Upper lobe of left lung (tissue), 6 donors: ENCODE data around the gene P2RX3. TPM values are rescaled to one million over a fixed set of nuclear protein-coding genes. Genes with fewer than 3 reads are reported as not detected.

Experiments
- ATAC-seq, 2 donors: fragments of 200-7000 bp; cut with Tn5 transposase; one replicate each; pipeline ENCODE4 v1.9.1; 2022; ENCODE audit warnings: mild to moderate bottlenecking in 2 of 2, moderate library complexity in 2 of 2; ENCODE audit not compliant: low FRiP score in 2 of 2
- DNase-seq, 2 donors: peaks; one replicate each; pipeline ENCODE4 v3.0.0-alpha.2; 2019 to 2020
- H3K27ac ChIP-seq, 4 donors: fragments of 200-600 bp; sonication (generic); one replicate each; pipeline ENCODE4 v1.5.1; 2016 to 2019
- H3K27me3 ChIP-seq, 4 donors: fragments of 200-600 bp; sonication (generic); one replicate each; pipeline ENCODE4 v1.5.1; 2017 to 2019
- H3K36me3 ChIP-seq, 4 donors: fragments of 200-600 bp; sonication (generic); one replicate each; pipeline ENCODE4 v1.5.1; 2016 to 2019
- H3K4me1 ChIP-seq, 4 donors: fragments of 200-600 bp; sonication (generic); one replicate each; pipeline ENCODE4 v1.5.1; 2018 to 2019
- H3K4me3 ChIP-seq, 4 donors: fragments of 200-600 bp; sonication (generic); one replicate each; pipeline ENCODE4 v1.5.1; 2017 to 2019; ENCODE audit warnings: mild to moderate bottlenecking in 2 of 4, moderate library complexity in 1 of 4
- H3K9me3 ChIP-seq, 4 donors: fragments of 200-600 bp; sonication (generic); one replicate each; pipeline ENCODE4 v1.5.1; 2018 to 2019
- EP300 ChIP-seq, 4 donors: sonication (generic); formaldehyde crosslinking; IDR thresholded peaks; one replicate each; pipeline ENCODE4 v1.5.1; 2017; ENCODE audit warnings: antibody characterized with exemption in 4 of 4, control low read depth in 2 of 4
- POLR2A ChIP-seq, 4 donors: fragments of 450-650 bp; IDR thresholded peaks; one replicate each; pipeline ENCODE4 v1.5.1; 2016 to 2017; ENCODE audit warnings: antibody characterized with exemption in 4 of 4, mild to moderate bottlenecking in 2 of 4
- POLR2AphosphoS5 ChIP-seq, 2 donors: sonication (generic); formaldehyde crosslinking; IDR thresholded peaks; one replicate each; pipeline ENCODE4 v1.5.1; 2017; ENCODE audit warnings: antibody characterized with exemption in 2 of 2
- WGBS, 2 donors: methylation state at CpG; one replicate each; pipeline ENCODE4 v1.1.5; 2017 to 2018; 5-methylcytosine and 5-hydroxymethylcytosine counted together
- total RNA-seq, 6 donors: library from RNA; depleted of rRNA in 4 of 6; stranded (reverse); fragments of >200 nt in 4 of 6; gene quantifications; one replicate each; pipeline versions ENCODE4 v1.1.0 to v1.2.1, GENCODE V29; 2016 to 2021
- TF ChIP-seq, protein P1 (sequence below), 6 experiments: fragments of 450-650 bp in 4 of 6; fragments of 200-600 bp in 2 of 6; sonication (generic) in 2 of 6; IDR thresholded peaks; one replicate each; pipeline ENCODE4 v1.5.1; 2016 to 2019; ENCODE audit warnings: antibody characterized with exemption in 6 of 6
- donor health status: DM: no; HTN: no; CAD: no; lungs with moderate emphysema.
- donor health status: DM: no; HTN: yes; CAD: no; lungs with severe emphysema.

Gene P2RX3
- total RNA-seq, 6 donors from 2014 or later = not detected

DNA sequence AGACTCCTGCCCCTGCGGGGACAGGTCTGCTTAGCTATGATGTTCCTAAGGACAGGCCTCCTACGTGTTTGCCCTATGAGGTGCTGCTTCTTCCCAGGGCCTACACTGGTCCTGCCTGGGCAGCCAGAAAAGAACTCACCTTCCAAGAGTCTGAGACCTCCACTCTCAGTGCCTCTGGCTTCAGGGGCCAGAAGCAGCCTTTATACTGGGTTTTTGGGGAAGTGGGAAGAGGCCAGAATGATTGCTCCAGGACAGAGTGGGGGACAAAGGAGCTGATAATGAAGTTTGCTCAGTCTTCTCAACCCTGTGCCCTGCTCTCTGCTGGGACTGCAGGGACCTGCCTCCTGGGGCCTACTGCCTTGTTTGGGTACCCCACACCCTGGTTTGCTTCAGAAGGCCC is 42.8 kb downstream of the P2RX3 start, which contains the start of gene PRG3:
TSS of gene PRG3 (minus strand) at position 176 of the 400 bp plus-strand sequence. CDS start 442 bp downstream, outside the sequence.
- no peak within 1 kb of the TSS for H3K27ac ChIP-seq
- no peaks in the 10 kb centered on the region for H3K36me3 ChIP-seq
- no peak within 1 kb of the TSS for H3K4me3 ChIP-seq
- TF ChIP-seq, protein P1, sequence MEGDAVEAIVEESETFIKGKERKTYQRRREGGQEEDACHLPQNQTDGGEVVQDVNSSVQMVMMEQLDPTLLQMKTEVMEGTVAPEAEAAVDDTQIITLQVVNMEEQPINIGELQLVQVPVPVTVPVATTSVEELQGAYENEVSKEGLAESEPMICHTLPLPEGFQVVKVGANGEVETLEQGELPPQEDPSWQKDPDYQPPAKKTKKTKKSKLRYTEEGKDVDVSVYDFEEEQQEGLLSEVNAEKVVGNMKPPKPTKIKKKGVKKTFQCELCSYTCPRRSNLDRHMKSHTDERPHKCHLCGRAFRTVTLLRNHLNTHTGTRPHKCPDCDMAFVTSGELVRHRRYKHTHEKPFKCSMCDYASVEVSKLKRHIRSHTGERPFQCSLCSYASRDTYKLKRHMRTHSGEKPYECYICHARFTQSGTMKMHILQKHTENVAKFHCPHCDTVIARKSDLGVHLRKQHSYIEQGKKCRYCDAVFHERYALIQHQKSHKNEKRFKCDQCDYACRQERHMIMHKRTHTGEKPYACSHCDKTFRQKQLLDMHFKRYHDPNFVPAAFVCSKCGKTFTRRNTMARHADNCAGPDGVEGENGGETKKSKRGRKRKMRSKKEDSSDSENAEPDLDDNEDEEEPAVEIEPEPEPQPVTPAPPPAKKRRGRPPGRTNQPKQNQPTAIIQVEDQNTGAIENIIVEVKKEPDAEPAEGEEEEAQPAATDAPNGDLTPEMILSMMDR (IDR thresholded peaks at IDR 0.05) = no peak
- TF ChIP-seq EP300 (IDR thresholded peaks at IDR 0.05) (no peak), POLR2A (IDR thresholded peaks at IDR 0.05) (no peak), POLR2AphosphoS5 (IDR thresholded peaks at IDR 0.05) (no peak)
- ATAC-seq (no peak), DNase-seq (no peak)
- H3K27me3 ChIP-seq = no peaks in the 10 kb centered on the region
- 75 to 77% methylated on average over 2 of the region's 2 CpGs for WGBS, 2 donors
- no peaks in the 10 kb centered on the region for H3K4me1 ChIP-seq
- no peaks in the 10 kb centered on the region for H3K9me3 ChIP-seq

DNA sequence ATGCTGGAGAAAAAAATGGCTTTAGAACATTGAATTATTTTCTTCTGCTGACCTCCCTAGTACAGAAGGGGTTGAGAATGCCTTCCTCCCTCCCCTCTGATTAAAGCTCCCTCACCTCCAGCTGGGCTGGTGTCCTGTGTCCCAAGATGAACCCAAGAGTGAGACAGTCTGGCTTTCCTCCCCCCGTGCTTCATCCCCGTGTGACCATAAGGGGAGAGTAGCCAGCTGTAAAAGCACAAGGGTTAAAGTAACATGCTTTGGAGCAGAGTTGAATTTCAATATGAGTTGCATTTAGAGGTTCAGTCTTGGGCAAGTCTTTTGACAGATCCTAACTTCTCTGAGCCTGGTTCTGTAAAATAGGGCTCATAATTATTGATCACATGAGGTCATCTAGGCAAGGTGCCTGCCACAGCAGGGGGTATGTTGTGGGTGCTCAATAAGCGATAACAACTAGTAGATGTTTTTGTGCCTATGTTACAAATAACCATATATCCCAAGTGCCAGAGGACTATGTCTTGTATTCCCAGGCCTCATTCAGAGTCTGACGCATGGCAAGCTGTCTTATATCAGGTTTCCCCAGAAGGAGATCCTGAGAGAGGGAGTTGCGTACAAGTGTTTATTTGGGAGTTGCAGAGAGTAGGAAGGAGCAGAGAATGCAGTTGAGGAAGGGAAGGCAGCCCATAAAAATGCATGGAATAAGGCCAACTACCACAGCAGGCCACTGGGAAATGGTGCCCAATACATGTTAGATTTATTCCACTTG is 48.2 kb downstream of the P2RX3 start:
- ATAC-seq (no peak), DNase-seq (no peak)
- Histone ChIP-seq H3K36me3 (no peaks in the 10 kb centered on the region), H3K27ac (no peak overlapping the region), H3K9me3 (no peaks in the 10 kb centered on the region), H3K4me1 (no peaks in the 10 kb centered on the region), H3K27me3 (no peaks in the 10 kb centered on the region), H3K4me3 (no peak overlapping the region)
- WGBS, 2 donors = 79 to 87% methylated on average over 5 of the region's 5 CpGs
- TF ChIP-seq, protein P1 (IDR thresholded peaks at IDR 0.05) = no peak
- no peak for TF ChIP-seq POLR2A (IDR thresholded peaks at IDR 0.05)
- no peak for TF ChIP-seq EP300 (IDR thresholded peaks at IDR 0.05)
- no peak for TF ChIP-seq POLR2AphosphoS5 (IDR thresholded peaks at IDR 0.05)

DNA sequence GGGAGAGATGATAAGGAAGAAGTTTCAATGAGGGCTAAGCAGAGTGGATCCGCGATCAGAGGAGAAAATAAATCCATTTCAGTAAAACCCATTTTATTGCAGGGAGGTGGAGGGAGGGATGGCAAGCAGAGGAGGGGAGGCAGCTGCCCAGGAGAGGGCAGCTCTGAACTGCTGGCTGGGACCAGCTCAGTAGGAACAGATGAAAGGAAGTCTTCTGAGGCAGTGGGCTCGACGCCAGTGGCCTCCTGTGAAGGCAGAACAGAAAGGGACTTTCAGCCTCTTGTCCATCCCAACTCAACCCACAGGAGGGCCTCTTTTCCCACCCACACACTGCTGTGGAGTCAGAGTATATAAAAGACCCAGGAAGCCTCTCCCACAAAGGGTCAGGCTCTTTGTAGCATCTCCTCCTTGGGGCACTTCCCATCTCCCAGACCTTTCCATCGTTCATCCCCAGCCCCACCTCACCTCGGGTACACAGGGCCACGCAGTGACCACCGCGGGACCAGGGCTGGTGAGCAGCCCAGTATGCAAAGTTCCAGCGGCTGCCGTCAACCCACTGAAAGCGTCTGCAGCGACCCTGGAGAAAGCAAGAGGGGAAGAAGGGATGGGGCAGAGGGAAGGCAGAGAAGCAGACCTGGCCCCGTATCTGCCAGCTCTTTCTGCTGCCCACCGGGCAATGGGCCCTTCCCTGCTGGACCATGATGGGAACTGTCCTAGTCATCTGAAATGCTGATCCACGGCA is 49.3 kb downstream of the P2RX3 start:
- ATAC-seq = peak in 1 of 2 donors; percentile 13
- WGBS, 2 donors = 72 to 75% methylated on average over 14 to 16 of the region's 16 CpGs

DNA sequence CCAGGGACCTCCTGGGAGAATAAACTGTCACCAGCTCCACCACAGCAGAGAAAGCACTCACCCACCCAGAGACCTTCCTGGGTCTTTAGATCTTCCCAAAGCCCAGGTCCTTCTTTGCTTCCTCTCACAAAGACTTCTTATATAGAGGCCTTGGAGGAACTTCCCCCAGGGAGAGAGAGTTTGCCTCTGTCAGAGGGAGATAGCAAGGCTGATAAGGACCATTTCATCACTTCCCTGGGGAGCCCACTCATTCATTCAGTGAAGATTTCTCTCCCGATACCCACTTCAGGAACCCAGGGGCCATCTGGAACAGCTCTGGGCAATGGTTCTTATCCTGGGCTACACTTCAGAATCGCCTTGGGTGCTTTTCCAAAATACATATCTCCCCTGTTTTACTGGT is 52.4 kb downstream of the P2RX3 start, which contains the start of gene PRG2:
TSS of gene PRG2 (minus strand) at position 116 of the 400 bp plus-strand sequence. CDS start 706 bp downstream, outside the sequence.
- Histone ChIP-seq H3K9me3 (no peaks in the 10 kb centered on the region), H3K27ac (no peak within 1 kb of the TSS), H3K36me3 (no peaks in the 10 kb centered on the region), H3K27me3 (no peaks in the 10 kb centered on the region), H3K4me1 (no peaks in the 10 kb centered on the region), H3K4me3 (no peak within 1 kb of the TSS)
- TF ChIP-seq POLR2A (IDR thresholded peaks at IDR 0.05) (no peak), EP300 (IDR thresholded peaks at IDR 0.05) (no peak), POLR2AphosphoS5 (IDR thresholded peaks at IDR 0.05) (no peak)
- TF ChIP-seq, protein P1 (IDR thresholded peaks at IDR 0.05) = no peak
- no peak for ATAC-seq
- 67 to 73% methylated on average over 2 of the region's 2 CpGs for WGBS, 2 donors
- DNase-seq = no peak

More for the DNA sequence above, 49.3 kb downstream of the P2RX3 start:
- Histone ChIP-seq H3K36me3 (no peaks in the 10 kb centered on the region), H3K9me3 (no peaks in the 10 kb centered on the region), H3K4me3 (no peak overlapping the region), H3K27ac (no peak overlapping the region), H3K4me1 (no peaks in the 10 kb centered on the region), H3K27me3 (no peaks in the 10 kb centered on the region)
- TF ChIP-seq POLR2A (IDR thresholded peaks at IDR 0.05) = no peak
- TF ChIP-seq, protein P1 (IDR thresholded peaks at IDR 0.05) = no peak
- TF ChIP-seq POLR2AphosphoS5 (IDR thresholded peaks at IDR 0.05) = no peak
- TF ChIP-seq EP300 (IDR thresholded peaks at IDR 0.05) = no peak
- DNase-seq = peak in 1 of 2 donors; percentile 51
